Neural crest cell (in vitro differentiated cells): ENCODE measurements around the gene DUSP1. TPM values are rescaled to one million over a fixed set of nuclear protein-coding genes. Genes with fewer than 3 reads are reported as not detected.

Source experiments
- DNase-seq: peaks from one replicate; pipeline ENCODE4 v3.0.0; 2021; ENCODE audit warnings: low read depth, mixed read lengths, low spot score
- H3K27ac Mint-ChIP-seq: one replicate; pipeline ENCODE4 v1.8.0; 2021; ENCODE audit warnings: mild to moderate bottlenecking, mixed read lengths; ENCODE audit not compliant: unreplicated experiment
- H3K27me3 Mint-ChIP-seq: 2 replicates; pipeline ENCODE4 v1.8.0; 2021; ENCODE audit warnings: low read depth, mild to moderate bottlenecking, mixed read lengths
- H3K36me3 Mint-ChIP-seq: 2 replicates; pipeline ENCODE4 v1.8.0; 2021; ENCODE audit warnings: low read depth, mild to moderate bottlenecking, mixed read lengths
- H3K4me1 Mint-ChIP-seq: 2 replicates; pipeline ENCODE4 v1.8.0; 2021; ENCODE audit warnings: mixed read lengths
- H3K4me3 Mint-ChIP-seq: one replicate; pipeline ENCODE4 v1.8.0; 2021; ENCODE audit warnings: mild to moderate bottlenecking, mixed read lengths
- H3K9me3 Mint-ChIP-seq: 2 replicates; pipeline ENCODE4 v1.8.0; 2021; ENCODE audit warnings: mixed read lengths
- long read RNA-seq: library from polyadenylated mRNA; unstranded; transcript quantifications from one replicate; pipeline ENCODE4 v2.0.0, GENCODE V29; 2020
- total RNA-seq: library from RNA; stranded (reverse); gene quantifications from 2 replicates; pipeline ENCODE4 v1.2.1, GENCODE V29; 2021
- TF ChIP-seq, protein P1 (sequence below): fragments of 200-600 bp; sonication (generic); conservative IDR thresholded peaks from 2 replicates; pipeline ENCODE4 v1.5.0; 2021; ENCODE audit warnings: antibody characterized with exemption, mild to moderate bottlenecking

DUSP1 gene
- 20.6 and 20.9 TPM in 2 replicates for total RNA-seq
- long read RNA-seq, transcript DUSP1-201 (4 exons, 2,019 nt): major isoform, 5 of 10 reads
- long read RNA-seq, partial matches to known transcripts: 5 of 10 reads
- long read RNA-seq, other reads (novel, unspliced or antisense): 0 of 10 reads

DNA sequence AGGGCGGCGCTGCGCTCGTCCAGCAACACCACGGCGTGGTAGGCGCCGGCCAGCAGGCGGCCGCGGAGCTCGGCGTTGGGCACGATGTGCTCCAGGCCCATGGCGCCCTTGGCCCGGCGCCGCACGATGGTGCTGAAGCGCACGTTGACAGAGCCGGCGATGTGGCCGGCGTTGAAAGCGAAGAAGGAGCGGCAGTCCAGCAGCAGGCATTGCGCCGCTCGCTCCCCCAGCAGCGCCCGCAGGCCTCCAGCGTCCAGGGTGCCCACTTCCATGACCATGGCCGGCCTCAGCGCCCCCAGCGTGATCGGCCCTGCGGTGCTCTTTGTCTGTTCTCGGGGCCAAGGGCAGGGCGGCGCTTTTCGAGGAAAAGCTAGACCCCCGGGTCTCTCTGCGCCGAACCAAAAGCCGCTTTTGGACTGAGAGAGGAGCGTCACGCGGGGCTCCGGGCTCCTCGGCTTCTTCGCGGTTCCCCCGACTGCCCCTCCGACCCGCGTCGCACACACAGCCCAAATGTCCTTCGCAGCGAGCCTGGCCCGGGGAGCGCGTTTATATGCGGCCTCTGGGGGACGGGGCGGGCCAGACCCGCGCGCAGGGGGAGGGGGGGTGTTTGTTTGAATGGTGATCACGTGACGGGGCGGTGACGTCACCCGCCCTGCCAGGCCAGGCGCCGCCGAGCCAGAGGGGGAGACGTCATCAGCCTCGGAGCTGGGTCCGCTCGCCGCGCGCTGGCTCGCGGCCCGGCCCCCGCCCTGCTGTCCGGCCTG, at the start of gene DUSP1:
Gene DUSP1 (minus strand): TSS at position 521 of the 764 bp plus-strand sequence. CDS start 243 bp downstream, at position 278.
- H3K9me3 Mint-ChIP-seq: no peaks in the 10 kb centered on the region
- peak within 1 kb of the TSS; percentile 99 for H3K27ac Mint-ChIP-seq
- DNase-seq: peak; percentile 95
- TF ChIP-seq, protein P1, sequence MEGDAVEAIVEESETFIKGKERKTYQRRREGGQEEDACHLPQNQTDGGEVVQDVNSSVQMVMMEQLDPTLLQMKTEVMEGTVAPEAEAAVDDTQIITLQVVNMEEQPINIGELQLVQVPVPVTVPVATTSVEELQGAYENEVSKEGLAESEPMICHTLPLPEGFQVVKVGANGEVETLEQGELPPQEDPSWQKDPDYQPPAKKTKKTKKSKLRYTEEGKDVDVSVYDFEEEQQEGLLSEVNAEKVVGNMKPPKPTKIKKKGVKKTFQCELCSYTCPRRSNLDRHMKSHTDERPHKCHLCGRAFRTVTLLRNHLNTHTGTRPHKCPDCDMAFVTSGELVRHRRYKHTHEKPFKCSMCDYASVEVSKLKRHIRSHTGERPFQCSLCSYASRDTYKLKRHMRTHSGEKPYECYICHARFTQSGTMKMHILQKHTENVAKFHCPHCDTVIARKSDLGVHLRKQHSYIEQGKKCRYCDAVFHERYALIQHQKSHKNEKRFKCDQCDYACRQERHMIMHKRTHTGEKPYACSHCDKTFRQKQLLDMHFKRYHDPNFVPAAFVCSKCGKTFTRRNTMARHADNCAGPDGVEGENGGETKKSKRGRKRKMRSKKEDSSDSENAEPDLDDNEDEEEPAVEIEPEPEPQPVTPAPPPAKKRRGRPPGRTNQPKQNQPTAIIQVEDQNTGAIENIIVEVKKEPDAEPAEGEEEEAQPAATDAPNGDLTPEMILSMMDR: peak; percentile 66
- H3K36me3 Mint-ChIP-seq: peaks cover 3% of the 10 kb centered on the region
- peak within 1 kb of the TSS; percentile 99 for H3K4me3 Mint-ChIP-seq
- peaks cover 4% of the 10 kb centered on the region for H3K27me3 Mint-ChIP-seq
- peaks cover 51% of the 10 kb centered on the region for H3K4me1 Mint-ChIP-seq

- TF ChIP-seq, protein P1: no peak
- no peak overlapping the region for H3K27ac Mint-ChIP-seq
- H3K9me3 Mint-ChIP-seq: peaks cover 1% of the 10 kb centered on the region
- no peak for DNase-seq
- H3K4me3 Mint-ChIP-seq: no peak overlapping the region
- H3K4me1 Mint-ChIP-seq: no peaks in the 10 kb centered on the region
- peaks cover 2% of the 10 kb centered on the region for H3K36me3 Mint-ChIP-seq
- H3K27me3 Mint-ChIP-seq: no peaks in the 10 kb centered on the region
These were observed 49.2 kb upstream of the DUSP1 start for GRCh38 chr5:172820046-172820767.

DNA sequence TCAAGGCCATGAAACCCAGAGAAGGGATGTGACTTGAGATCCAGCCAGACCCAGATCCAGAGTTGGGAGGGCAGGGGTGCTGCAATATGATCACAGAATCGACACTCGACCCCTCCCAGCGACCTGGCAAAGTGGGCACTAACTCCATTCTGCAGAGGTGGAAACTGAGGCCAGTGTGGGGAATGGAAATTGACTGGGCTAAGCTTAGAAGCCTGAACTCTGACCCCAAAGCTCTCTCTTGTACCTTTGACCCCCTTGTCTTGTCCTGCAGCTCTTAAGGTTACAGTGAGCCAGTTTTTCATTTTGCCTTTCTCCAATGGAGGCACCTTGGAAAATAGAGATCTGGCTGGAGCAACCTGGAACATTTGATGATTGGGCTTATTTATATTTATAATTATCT, 48.6 kb upstream of the DUSP1 start:
- no peaks in the 10 kb centered on the region for H3K36me3 Mint-ChIP-seq
- no peak overlapping the region for H3K4me3 Mint-ChIP-seq
- no peaks in the 10 kb centered on the region for H3K27me3 Mint-ChIP-seq
- DNase-seq: no peak
- no peaks in the 10 kb centered on the region for H3K9me3 Mint-ChIP-seq
- TF ChIP-seq, protein P1: no peak
- no peaks in the 10 kb centered on the region for H3K4me1 Mint-ChIP-seq
- no peak overlapping the region for H3K27ac Mint-ChIP-seq

DNA sequence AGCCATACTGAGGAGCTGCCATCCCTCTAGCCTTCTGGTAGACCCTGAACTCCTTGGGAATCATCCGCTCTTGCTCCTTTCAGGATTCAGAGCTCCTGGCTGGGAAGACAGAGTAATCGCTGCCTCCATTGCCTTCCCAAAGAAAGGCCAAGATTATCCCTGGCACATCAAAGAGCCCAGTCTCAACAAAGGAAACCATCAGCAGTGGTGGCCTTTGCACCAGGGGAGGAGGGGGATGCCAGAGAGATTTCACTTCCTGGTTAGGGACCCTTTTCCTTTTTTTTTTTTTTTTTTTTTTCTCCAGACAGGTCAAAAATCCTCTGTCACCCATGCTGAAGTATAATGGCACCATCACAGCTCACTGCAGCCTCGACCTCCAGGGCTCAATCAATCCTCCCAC, 47.1 kb upstream of the DUSP1 start:
- TF ChIP-seq, protein P1: no peak
- Mint-ChIP-seq H3K4me1 (no peaks in the 10 kb centered on the region), H3K9me3 (no peaks in the 10 kb centered on the region), H3K27me3 (no peaks in the 10 kb centered on the region), H3K36me3 (no peaks in the 10 kb centered on the region), H3K4me3 (no peak overlapping the region), H3K27ac (no peak overlapping the region)
- DNase-seq: no peak

GRCh38 chr5:172817664-172818063, 46.7 kb upstream of the DUSP1 start:
- Mint-ChIP-seq H3K27me3 (no peaks in the 10 kb centered on the region), H3K4me1 (no peaks in the 10 kb centered on the region), H3K36me3 (no peaks in the 10 kb centered on the region), H3K4me3 (no peak overlapping the region), H3K9me3 (no peaks in the 10 kb centered on the region), H3K27ac (no peak overlapping the region)
- DNase-seq: no peak
- TF ChIP-seq, protein P1: no peak
